Liver (tissue), 9 donors: ENCODE results near the gene GCNT2. TPM values are rescaled to one million over a fixed set of nuclear protein-coding genes. Genes with fewer than 3 reads are reported as not detected.

ENCODE experiments used
- DNase-seq: peaks from one replicate; pipeline ENCODE4 v3.0.0-alpha.2; 2017; ENCODE audit warnings: low spot score
- H3K27ac ChIP-seq, 2 donors: one replicate each; pipeline ENCODE4 v1.7.0; 2013; ENCODE audit warnings: inconsistent platforms in 2 of 2, low read length in 2 of 2, control low read depth in 1 of 2, low read depth in 1 of 2, mild to moderate bottlenecking in 1 of 2
- H3K27me3 ChIP-seq, 4 donors: one replicate each; pipeline versions ENCODE4 v1.6.1 to v1.7.0; 2013; ENCODE audit warnings: low read length in 3 of 4, inconsistent platforms in 1 of 4, mild to moderate bottlenecking in 1 of 4, moderate library complexity in 1 of 4; ENCODE audit not compliant: control insufficient read depth in 4 of 4, insufficient read depth in 4 of 4
- H3K36me3 ChIP-seq, 4 donors: one replicate each; pipeline versions ENCODE4 v1.6.1 to v1.7.0; 2013; ENCODE audit warnings: low read length in 3 of 4, mild to moderate bottlenecking in 3 of 4, low read depth in 1 of 4, moderate library complexity in 1 of 4; ENCODE audit not compliant: control insufficient read depth in 4 of 4, insufficient read depth in 3 of 4
- H3K4me1 ChIP-seq, 4 donors: one replicate each; pipeline versions ENCODE4 v1.6.1 to v1.7.0; 2013; ENCODE audit warnings: low read length in 3 of 4, mild to moderate bottlenecking in 3 of 4, moderate library complexity in 1 of 4; ENCODE audit not compliant: control insufficient read depth in 4 of 4, insufficient read depth in 4 of 4
- H3K4me3 ChIP-seq, 3 donors: one replicate each; pipeline versions ENCODE4 v1.6.1 to v1.7.0; 2013; ENCODE audit warnings: low read length in 3 of 3, control low read depth in 1 of 3, low read depth in 1 of 3, mild to moderate bottlenecking in 1 of 3
- H3K9ac ChIP-seq, 2 donors: one replicate each; pipeline ENCODE4 v1.7.0; 2013; ENCODE audit warnings: low read length in 2 of 2, mild to moderate bottlenecking in 2 of 2, moderate library complexity in 2 of 2, control low read depth in 1 of 2, low read depth in 1 of 2
- H3K9me3 ChIP-seq, 4 donors: one replicate each; pipeline versions ENCODE4 v1.6.1 to v1.7.0; 2013; ENCODE audit warnings: low read length in 3 of 4; ENCODE audit not compliant: control insufficient read depth in 4 of 4
- EGR1 ChIP-seq, 2 donors: IDR thresholded peaks; 2 replicates each; pipeline ENCODE4 v1.6.1; 2016 to 2018; ENCODE audit warnings: antibody characterized with exemption in 2 of 2, low read depth in 2 of 2
- FOXA1 ChIP-seq: IDR thresholded peaks from 2 replicates; pipeline ENCODE4 v1.6.1; 2016; ENCODE audit warnings: antibody characterized with exemption
- FOXA2 ChIP-seq: IDR thresholded peaks from 2 replicates; pipeline ENCODE4 v1.6.1; 2016; ENCODE audit warnings: antibody characterized with exemption
- GABPA ChIP-seq, 2 donors: IDR thresholded peaks in 1 of 2; conservative IDR thresholded peaks in 1 of 2; 2 replicates each; pipeline ENCODE4 v1.6.1; 2016; ENCODE audit warnings: antibody characterized with exemption in 2 of 2, mild to moderate bottlenecking in 1 of 2, moderate library complexity in 1 of 2
- MAX ChIP-seq: IDR thresholded peaks from 2 replicates; pipeline ENCODE4 v1.6.1; 2016; ENCODE audit warnings: antibody characterized with exemption
- RAD21 ChIP-seq, 2 donors: IDR thresholded peaks; 2 replicates each; pipeline ENCODE4 v1.6.1; 2016; ENCODE audit warnings: antibody characterized with exemption in 2 of 2, mild to moderate bottlenecking in 2 of 2
- REST ChIP-seq: IDR thresholded peaks from 2 replicates; pipeline ENCODE4 v1.6.1; 2016; ENCODE audit warnings: antibody characterized with exemption, mild to moderate bottlenecking
- RXRA ChIP-seq, 2 donors: IDR thresholded peaks; 2 replicates each; pipeline ENCODE4 v1.6.1; 2017 to 2018; ENCODE audit warnings: antibody characterized with exemption in 2 of 2, mild to moderate bottlenecking in 1 of 2
- SP1 ChIP-seq: IDR thresholded peaks from 2 replicates; pipeline ENCODE4 v1.6.1; 2018; ENCODE audit warnings: antibody characterized with exemption, mild to moderate bottlenecking
- TAF1 ChIP-seq: conservative IDR thresholded peaks from 2 replicates; pipeline ENCODE4 v1.6.1; 2016; ENCODE audit warnings: antibody characterized with exemption, mild to moderate bottlenecking
- YY1 ChIP-seq: IDR thresholded peaks from 2 replicates; pipeline ENCODE4 v1.6.1; 2016; ENCODE audit warnings: antibody characterized with exemption, mild to moderate bottlenecking
- WGBS: extraction: QIAGEN DNeasy Blood & Tissue Kit; methylation state at CpG from one replicate; pipeline ENCODE4 v1.1.7; 2013; 5-methylcytosine and 5-hydroxymethylcytosine counted together
- polyA plus RNA-seq, 2 donors: library from polyadenylated mRNA; stranded (reverse) in 1 of 2; unstranded in 1 of 2; fragments of 200-250 nt in 1 of 2; fragments of >200 nt in 1 of 2; fragmentation: Nextera tagmentation in 1 of 2; extraction: Ambion mirVana in 1 of 2; gene quantifications; one replicate each; pipeline versions ENCODE4 v1.2.1 to v1.2.3, GENCODE V29; 2013 to 2015
- total RNA-seq, 2 donors: library from RNA; depleted of rRNA; stranded (reverse); fragments of >200 nt; gene quantifications; one replicate each; pipeline ENCODE4 v1.2.3, GENCODE V29; 2014
- TF ChIP-seq, protein P1 (sequence below): fragments of 150-350 bp; IDR thresholded peaks from 2 replicates; pipeline ENCODE4 v1.5.1; 2017; ENCODE audit warnings: improper control_type of control experiment, low read depth, low read length; ENCODE audit not compliant: missing input control
- TF ChIP-seq, protein P2 (sequence below): IDR thresholded peaks from 2 replicates; pipeline ENCODE4 v1.6.1; 2016; ENCODE audit warnings: antibody characterized with exemption
- donor health status: healthy.
- donor health status: healthy.
- donor health status: healthy.
- donor health status: healthy.
- donor health status: healthy.

The GCNT2 gene
- total and polyA plus RNA-seq, 4 donors, result 2.8 to 16.7 (median 4.2) TPM

GRCh38 chr6:10583509-10583901, 62.4 kb downstream of the GCNT2 start (continued):
- no peak for TF ChIP-seq MAX

- H3K27ac ChIP-seq, result no peak overlapping the region
- TF ChIP-seq RXRA (IDR thresholded peaks at IDR 0.05), result no peak
- TF ChIP-seq FOXA2, result no peak
- TF ChIP-seq, protein P1, sequence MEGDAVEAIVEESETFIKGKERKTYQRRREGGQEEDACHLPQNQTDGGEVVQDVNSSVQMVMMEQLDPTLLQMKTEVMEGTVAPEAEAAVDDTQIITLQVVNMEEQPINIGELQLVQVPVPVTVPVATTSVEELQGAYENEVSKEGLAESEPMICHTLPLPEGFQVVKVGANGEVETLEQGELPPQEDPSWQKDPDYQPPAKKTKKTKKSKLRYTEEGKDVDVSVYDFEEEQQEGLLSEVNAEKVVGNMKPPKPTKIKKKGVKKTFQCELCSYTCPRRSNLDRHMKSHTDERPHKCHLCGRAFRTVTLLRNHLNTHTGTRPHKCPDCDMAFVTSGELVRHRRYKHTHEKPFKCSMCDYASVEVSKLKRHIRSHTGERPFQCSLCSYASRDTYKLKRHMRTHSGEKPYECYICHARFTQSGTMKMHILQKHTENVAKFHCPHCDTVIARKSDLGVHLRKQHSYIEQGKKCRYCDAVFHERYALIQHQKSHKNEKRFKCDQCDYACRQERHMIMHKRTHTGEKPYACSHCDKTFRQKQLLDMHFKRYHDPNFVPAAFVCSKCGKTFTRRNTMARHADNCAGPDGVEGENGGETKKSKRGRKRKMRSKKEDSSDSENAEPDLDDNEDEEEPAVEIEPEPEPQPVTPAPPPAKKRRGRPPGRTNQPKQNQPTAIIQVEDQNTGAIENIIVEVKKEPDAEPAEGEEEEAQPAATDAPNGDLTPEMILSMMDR, result no peak
- peak; percentile 15 for TF ChIP-seq YY1
- TF ChIP-seq MAX, result no peak
- no peak for TF ChIP-seq EGR1 (IDR thresholded peaks at IDR 0.05; ENCODE audit: low read depth in 2 of 2)
- no peaks in the 10 kb centered on the region for H3K27me3 ChIP-seq
- DNase-seq, result no peak
- no peak overlapping the region for H3K4me3 ChIP-seq
- no peaks in the 10 kb centered on the region for H3K36me3 ChIP-seq
- H3K4me1 ChIP-seq, result peaks cover 3 to 19% (median 15%) of the 10 kb centered on the region in 4 donors
- WGBS, result 88% methylated on average over 3 of the region's 3 CpGs
- H3K9ac ChIP-seq, result no peak overlapping the region
- H3K9me3 ChIP-seq, result no peaks in the 10 kb centered on the region
Observed at GRCh38 chr6:10584607-10585006, 63.5 kb downstream of the GCNT2 start.

DNA sequence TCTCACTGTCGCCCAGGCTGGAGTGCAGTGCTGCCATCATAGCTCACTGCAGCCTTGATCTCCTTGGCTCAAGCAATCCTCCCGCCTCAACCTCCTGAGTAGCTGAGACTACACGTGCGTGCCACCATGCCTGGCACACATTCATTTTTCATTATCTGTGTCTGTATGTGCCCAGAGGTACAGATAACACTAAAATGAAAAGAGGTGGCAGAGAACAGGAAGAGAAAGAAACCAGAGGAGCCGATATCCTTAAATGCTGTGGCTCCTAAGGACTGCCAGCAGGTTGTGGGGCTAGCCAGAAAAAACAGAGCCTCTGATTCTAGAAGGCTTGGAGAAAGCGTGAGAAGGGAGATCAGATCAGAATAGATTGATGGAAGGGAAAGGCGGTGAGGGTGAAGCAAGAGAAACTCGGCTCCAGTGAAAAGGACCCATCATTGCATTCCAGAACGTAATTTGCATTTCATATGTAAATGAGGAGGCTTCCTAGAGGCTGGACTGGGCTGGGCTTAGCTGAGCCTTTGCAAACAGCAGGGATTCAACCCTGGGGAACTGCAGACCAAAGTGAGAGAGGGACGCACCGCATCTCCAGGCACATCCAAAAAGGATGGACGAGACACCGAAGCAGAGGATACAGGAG, 64.2 kb downstream of the GCNT2 start:
- H3K27ac ChIP-seq, result no peak overlapping the region

More for the DNA sequence above, 64.2 kb downstream of the GCNT2 start:
- no peak for TF ChIP-seq MAX
- TF ChIP-seq RAD21 (IDR thresholded peaks at IDR 0.05), result no peak
- TF ChIP-seq FOXA1, result no peak
- TF ChIP-seq GABPA (IDR thresholded peaks at IDR 0.05 in 1 of 2, conservative IDR thresholded peaks at IDR 0.05 in 1 of 2), result no peak
- TF ChIP-seq REST, result no peak
- TF ChIP-seq FOXA2, result no peak
- TF ChIP-seq, protein P2, sequence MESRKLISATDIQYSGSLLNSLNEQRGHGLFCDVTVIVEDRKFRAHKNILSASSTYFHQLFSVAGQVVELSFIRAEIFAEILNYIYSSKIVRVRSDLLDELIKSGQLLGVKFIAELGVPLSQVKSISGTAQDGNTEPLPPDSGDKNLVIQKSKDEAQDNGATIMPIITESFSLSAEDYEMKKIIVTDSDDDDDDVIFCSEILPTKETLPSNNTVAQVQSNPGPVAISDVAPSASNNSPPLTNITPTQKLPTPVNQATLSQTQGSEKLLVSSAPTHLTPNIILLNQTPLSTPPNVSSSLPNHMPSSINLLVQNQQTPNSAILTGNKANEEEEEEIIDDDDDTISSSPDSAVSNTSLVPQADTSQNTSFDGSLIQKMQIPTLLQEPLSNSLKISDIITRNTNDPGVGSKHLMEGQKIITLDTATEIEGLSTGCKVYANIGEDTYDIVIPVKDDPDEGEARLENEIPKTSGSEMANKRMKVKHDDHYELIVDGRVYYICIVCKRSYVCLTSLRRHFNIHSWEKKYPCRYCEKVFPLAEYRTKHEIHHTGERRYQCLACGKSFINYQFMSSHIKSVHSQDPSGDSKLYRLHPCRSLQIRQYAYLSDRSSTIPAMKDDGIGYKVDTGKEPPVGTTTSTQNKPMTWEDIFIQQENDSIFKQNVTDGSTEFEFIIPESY, result no peak
- TF ChIP-seq, protein P1, result no peak
- TF ChIP-seq SP1, result no peak
- TF ChIP-seq TAF1, result no peak
- no peak for TF ChIP-seq YY1
- no peak for TF ChIP-seq EGR1 (IDR thresholded peaks at IDR 0.05; ENCODE audit: low read depth in 2 of 2)
- no peak for TF ChIP-seq RXRA (IDR thresholded peaks at IDR 0.05)
- Histone ChIP-seq H3K36me3 (no peaks in the 10 kb centered on the region), H3K9me3 (no peaks in the 10 kb centered on the region), H3K4me1 (peaks cover 3 to 19% (median 15%) of the 10 kb centered on the region in 4 donors), H3K27me3 (no peaks in the 10 kb centered on the region), H3K9ac (no peak overlapping the region), H3K4me3 (no peak overlapping the region)
- DNase-seq, result no peak
- 86% methylated on average over 13 of the region's 13 CpGs for WGBS
